ENCODE data around the gene SLC9C2. TPM values are rescaled to one million over a fixed set of nuclear protein-coding genes. Genes with fewer than 3 reads are reported as not detected.
"Not testable (repeated sequence)": the region's sequence is repeated elsewhere in the genome, so short reads cannot be mapped to it uniquely, and the experiment has no call there.

Gene SLC9C2
- total RNA-seq, 1 donor: not detected

- H3K4me3 ChIP-seq (ENCODE audit: low read depth, low read length): no peak overlapping the region
- no peak for TF ChIP-seq CTCF (IDR thresholded peaks at IDR 0.05; ENCODE audit: insufficient read depth, low read depth, low read length)
- DNase-seq (ENCODE audit: low read depth): no peak
Measured at GRCh38 chr1:173608503-173609216, 5.8 kb upstream of the SLC9C2 start.

GRCh38 chr1:173601588-173601987, 1.3 kb downstream of the SLC9C2 start:
- H3K4me3 ChIP-seq (ENCODE audit: low read depth, low read length): no peak overlapping the region
- no peak for TF ChIP-seq CTCF (IDR thresholded peaks at IDR 0.05; ENCODE audit: insufficient read depth, low read depth, low read length)

GRCh38 chr1:173596097-173596825, 6.6 kb downstream of the SLC9C2 start:
- DNase-seq (ENCODE audit: low read depth): no peak
- no peak for TF ChIP-seq CTCF (IDR thresholded peaks at IDR 0.05; ENCODE audit: insufficient read depth, low read depth, low read length)

More at GRCh38 chr1:173601588-173601987, 1.3 kb downstream of the SLC9C2 start:
- no peak for DNase-seq (ENCODE audit: low read depth)

GRCh38 chr1:173591138-173591537, 11.7 kb downstream of the SLC9C2 start:
- not testable (repeated sequence) for H3K4me3 ChIP-seq (ENCODE audit: low read depth, low read length)

More at GRCh38 chr1:173596097-173596825, 6.6 kb downstream of the SLC9C2 start:
- H3K4me3 ChIP-seq (ENCODE audit: low read depth, low read length): no peak overlapping the region

GRCh38 chr1:173590557-173590956, 12.3 kb downstream of the SLC9C2 start:
- DNase-seq (ENCODE audit: low read depth): no peak
- TF ChIP-seq CTCF (IDR thresholded peaks at IDR 0.05; ENCODE audit: insufficient read depth, low read depth, low read length): no peak
- H3K4me3 ChIP-seq (ENCODE audit: low read depth, low read length): no peak overlapping the region

More at GRCh38 chr1:173591138-173591537, 11.7 kb downstream of the SLC9C2 start:
- DNase-seq (ENCODE audit: low read depth): not testable (repeated sequence)

GRCh38 chr1:173581383-173582079, 21.3 kb downstream of the SLC9C2 start:
- no peak for TF ChIP-seq CTCF (IDR thresholded peaks at IDR 0.05; ENCODE audit: insufficient read depth, low read depth, low read length)
- no peak for DNase-seq (ENCODE audit: low read depth)
- H3K4me3 ChIP-seq (ENCODE audit: low read depth, low read length): no peak overlapping the region

- no peak overlapping the region for H3K4me3 ChIP-seq (ENCODE audit: low read depth, low read length)
- no peak for TF ChIP-seq CTCF (IDR thresholded peaks at IDR 0.05; ENCODE audit: insufficient read depth, low read depth, low read length)
Measured at GRCh38 chr1:173580658-173581057, 22.2 kb downstream of the SLC9C2 start.

More at GRCh38 chr1:173580658-173581057, 22.2 kb downstream of the SLC9C2 start:
- DNase-seq (ENCODE audit: low read depth): no peak
